SU-DHL-6 (cell line): ENCODE data around the gene RASGRP1.

Source experiments
- EZH2phosphoT487 ChIP-seq: fragments of 200-600 bp; sonication (generic), shearing (Covaris generic); conservative IDR thresholded peaks from 2 replicates; pipeline ENCODE4 v1.6.1; 2018; ENCODE audit warnings: mild to moderate bottlenecking, antibody characterized with exemption, low read length, moderate library complexity, mixed read lengths
- TF ChIP-seq, protein P1 (sequence below): fragments of 200-600 bp; sonication (generic); IDR thresholded peaks from one replicate; pipeline ENCODE4 v1.5.1; 2017; ENCODE audit warnings: antibody characterized with exemption, mild to moderate bottlenecking, low read length, moderate library complexity; ENCODE audit not compliant: insufficient read depth, poor library complexity, severe bottlenecking

DNA sequence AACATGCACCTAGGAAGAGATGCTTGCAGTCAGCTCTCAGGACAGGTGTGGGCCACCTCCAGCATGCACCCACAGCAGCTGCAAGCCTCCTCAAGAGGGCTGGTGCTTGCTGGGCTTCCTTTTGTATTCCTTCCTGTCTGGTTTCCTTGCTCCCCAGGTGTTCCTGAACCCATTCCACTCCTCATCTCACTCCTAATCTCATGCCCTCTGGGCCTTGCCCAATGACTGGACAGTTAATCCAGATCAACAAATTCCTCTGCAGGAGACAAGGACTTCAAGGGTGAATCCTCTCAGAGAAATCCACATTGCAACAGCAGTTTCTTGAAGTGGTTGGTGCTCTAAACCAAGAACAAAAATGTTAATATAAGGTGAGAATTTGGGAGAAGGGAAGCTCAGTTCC is 30.7 kb downstream of the RASGRP1 start:
- TF ChIP-seq, protein P1, sequence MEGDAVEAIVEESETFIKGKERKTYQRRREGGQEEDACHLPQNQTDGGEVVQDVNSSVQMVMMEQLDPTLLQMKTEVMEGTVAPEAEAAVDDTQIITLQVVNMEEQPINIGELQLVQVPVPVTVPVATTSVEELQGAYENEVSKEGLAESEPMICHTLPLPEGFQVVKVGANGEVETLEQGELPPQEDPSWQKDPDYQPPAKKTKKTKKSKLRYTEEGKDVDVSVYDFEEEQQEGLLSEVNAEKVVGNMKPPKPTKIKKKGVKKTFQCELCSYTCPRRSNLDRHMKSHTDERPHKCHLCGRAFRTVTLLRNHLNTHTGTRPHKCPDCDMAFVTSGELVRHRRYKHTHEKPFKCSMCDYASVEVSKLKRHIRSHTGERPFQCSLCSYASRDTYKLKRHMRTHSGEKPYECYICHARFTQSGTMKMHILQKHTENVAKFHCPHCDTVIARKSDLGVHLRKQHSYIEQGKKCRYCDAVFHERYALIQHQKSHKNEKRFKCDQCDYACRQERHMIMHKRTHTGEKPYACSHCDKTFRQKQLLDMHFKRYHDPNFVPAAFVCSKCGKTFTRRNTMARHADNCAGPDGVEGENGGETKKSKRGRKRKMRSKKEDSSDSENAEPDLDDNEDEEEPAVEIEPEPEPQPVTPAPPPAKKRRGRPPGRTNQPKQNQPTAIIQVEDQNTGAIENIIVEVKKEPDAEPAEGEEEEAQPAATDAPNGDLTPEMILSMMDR = no peak
- TF ChIP-seq EZH2phosphoT487 = no peak
